Fibroblast of upper back skin (primary cell): Measurements from ENCODE around the gene IQGAP3.

Source experiments
- DNase-seq: peaks from one replicate; pipeline ENCODE4 v3.0.0-alpha.2; 2013

IQGAP3 gene

GRCh38 chr1:156493154-156493631, 79.2 kb downstream of the IQGAP3 start:
- DNase-seq, result no peak

DNA sequence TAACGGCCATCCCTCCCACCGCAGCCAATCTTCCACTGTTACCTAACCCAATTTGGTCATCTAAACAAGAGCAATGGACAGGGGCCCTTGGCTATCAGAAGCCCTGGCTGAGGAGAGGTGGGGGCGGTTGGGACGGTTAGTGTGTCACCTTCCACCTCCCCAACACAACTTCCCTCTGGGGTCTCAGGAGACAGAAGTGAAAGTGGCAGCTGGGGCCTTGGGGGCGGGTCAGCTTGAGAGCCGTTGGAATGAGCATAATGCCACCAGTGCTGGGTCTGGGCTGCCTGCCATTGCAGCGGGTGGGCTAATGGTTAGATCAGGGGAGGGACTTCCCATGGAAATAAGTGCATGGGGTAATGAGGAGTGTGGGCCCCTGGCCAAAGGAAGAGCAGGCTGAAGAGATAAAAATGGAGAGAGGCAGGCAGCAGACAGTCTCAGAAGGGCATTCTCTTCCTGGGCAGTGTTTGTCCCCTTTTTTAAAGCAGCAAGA, 79.7 kb downstream of the IQGAP3 start:
- no peak for DNase-seq

- no peak for DNase-seq
These were observed 80.3 kb downstream of the IQGAP3 start for GRCh38 chr1:156492013-156492590.

- DNase-seq, result no peak
These were observed 81.0 kb downstream of the IQGAP3 start for GRCh38 chr1:156491151-156491949.

DNA sequence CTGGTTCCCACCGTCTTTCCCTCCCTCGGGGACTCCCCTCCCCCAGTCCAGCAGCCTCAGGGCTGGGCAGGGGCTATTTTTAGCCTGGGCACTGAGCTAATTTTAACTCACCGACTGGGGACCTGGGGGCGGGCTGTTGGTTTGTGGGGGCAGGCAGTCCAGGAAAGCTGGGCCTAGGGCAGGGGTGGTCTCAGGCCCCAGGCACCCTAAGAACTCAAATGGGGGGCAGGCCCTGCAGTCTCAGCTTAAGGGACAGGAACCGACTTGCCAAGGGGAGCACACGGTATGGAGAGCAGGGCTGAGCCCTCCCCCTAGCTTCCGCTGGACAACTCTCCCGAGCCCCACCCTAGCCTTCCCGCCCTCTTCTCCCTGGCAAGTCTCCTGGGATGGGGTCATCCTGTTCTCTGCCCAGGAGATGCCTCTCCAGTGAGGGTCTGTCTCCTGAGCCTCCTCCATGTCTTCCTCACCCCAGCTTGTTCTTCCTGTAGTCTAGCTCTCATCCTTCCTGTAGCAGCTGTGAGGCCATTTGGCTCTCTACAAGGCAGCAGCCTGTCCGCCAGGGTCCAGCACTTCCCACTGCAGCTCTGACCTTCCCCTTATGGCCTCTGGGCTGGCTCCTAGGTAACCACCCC, 81.8 kb downstream of the IQGAP3 start:
- DNase-seq, result no peak

DNA sequence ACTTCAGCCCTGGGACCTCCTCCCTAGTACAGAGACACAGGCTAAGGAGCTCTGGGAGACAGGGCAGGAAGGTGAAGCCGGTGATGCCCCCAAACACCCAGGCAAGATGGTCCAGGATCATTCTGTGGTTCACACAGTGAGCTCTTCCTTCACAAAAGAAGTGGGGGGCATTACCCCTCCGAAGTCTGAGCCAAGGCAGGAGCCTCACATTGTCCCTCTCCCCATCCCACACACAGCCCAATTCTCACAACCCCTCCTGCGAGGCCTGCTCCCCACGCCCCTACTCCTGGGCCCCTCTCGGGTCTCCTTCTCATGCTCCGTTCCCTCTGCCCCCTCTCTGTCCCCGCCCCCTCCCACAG, 82.5 kb downstream of the IQGAP3 start:
- DNase-seq, result no peak

DNA sequence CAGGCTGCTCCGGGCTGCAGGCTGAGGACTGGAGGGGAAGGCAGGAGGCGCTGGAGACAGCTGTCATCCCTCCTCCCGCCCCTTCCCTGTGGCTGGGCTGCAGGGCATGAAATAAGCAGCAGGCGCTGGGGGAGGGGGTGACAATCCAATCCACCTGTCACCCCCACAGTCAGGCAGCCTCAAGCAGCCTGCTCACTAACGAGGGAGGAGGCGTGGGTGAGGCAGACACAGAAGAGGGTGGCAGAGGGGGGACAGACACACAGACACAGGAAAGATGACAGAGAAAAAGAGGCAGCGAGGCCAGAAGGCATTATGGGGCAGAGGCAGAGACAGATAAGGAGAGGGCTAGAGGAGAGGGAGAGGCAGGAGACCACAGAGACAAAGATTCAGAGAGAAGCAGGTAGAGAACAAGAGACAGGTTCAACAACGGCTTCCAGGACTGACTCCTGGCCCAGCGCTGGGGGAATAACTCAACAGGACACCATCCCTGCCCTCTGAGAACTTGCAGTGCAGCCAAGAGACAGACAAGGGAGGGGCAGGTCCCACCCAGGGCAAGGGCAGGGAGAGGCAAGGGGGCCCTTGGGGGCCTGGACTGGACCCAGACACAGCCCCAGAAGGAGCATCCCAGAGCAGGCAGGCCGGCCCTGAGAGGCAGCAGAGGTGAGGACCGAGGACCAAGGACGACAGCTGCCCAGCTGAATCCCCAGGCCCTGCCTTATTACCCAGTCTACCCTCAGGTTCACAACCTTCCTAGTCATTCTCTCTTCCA, 83.0 kb downstream of the IQGAP3 start:
- no peak for DNase-seq

DNA sequence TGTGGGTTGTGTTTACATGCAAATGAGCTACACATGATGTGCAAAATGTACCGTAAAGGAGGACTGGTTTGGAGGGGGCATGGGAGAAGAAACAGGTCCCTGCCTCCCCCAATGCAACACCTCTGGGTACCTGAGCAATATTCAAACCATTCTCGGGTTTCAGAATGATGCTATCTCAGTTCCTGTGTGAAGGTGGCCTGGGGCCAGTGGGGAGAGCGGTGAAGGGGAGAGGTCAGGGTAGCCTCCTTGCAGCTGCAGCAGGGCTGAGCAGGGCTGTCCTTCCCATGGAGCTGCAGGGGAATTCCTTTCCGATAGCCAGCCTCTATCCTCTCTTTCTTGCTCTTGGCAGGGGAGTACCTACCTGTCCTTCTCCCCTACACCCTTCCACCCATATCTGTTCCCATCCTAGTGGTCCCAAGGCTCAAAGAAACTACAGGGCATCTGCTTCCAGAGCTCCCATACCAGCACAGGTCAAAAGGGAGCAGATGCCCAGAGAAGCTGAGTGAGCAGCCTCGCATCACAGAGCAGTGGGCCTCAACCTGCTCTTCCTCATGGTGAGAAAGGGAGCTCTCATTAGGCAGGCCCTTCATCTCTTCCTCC, 83.7 kb downstream of the IQGAP3 start:
- no peak for DNase-seq

GRCh38 chr1:156487862-156488261, 84.5 kb downstream of the IQGAP3 start:
- DNase-seq, result no peak

DNA sequence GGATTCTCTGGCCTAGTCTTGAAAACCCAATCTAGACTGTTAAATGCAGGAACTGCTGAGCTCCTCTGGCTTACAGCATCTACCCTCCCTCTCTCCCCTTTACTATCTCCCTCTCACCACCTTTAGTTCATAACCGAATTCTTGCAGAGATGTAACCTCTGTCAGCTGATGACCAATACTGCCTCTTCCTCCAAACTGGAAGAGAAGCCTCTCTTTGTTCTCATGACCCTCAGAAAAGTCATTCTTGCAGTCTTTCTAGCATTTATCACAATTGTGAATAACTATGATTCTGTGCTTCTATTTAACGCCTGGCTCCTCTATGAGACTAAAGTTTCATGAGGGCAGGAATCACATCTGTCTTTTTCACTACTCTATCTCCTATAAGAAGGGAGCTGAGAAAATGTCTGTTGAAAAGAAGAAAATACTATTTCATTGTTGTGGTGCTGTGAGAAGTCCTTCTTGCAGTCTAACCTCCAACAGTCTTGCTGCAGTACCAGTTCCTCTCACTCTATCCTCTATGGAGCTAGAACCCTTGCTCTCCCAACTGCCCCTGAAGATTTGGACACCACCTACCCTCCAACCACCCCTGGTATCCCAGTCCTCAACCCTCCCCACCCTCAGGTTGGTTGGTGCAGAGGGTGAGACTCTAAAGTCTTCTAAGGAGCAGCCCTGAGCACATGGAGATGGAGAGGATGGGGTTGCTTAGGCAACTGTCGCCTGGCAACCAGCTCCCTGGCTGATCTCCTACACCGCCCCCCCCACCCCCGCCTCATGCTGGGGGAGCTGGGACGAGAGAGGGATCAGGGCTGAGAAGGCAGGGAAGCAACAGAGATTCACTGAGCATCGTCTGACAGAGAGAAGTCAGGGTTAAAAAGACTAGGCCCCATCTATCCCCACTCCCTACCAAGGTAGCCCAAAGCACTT, 85.7 kb downstream of the IQGAP3 start:
- DNase-seq, result no peak

DNA sequence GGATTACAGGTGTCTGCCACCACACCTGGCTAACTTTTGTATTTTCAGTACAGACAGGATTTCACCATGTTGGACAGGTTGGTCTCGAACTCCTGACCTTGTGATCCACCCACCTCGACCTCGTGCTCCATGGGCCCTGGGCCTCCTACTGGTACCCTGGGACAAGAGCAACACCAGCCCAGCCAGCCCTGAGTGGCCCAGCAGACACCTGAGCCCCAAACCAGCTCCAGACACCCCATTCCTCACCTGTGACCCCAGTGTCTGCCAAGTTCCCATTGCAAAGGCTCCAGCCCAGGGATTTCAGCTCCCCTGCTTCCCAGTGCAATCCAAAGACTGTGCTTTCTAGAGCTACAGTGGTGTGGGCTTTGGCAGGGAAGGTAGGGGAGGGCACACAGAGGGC, 86.4 kb downstream of the IQGAP3 start:
- no peak for DNase-seq

DNA sequence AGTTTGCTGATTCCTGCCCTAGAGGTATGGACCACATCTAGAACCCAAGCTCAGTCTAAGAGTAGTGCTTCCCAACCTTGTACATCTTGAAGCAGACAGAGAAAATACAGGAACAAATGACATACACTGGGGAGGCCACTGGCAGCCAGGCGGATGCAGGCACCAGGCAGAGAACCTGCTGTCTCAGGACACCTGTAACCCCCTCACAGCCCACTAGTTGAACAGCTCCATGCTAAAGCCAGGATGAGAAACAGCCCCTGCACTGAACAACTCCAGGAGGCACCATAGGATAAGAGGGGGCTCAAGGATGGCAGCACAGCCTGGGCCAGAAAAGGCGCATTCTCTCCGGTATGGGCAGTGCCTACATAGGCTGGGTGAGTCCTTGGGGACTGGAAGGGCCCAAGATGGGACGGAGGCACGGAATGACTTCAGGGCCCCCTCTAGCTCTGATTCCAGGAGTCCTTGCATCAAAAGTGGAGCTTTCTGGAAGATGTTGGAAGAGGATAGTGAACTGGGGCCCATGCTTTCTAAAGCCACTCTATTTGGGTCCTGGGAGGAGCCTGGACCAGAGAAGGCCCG, 87.8 kb downstream of the IQGAP3 start:
- DNase-seq, result no peak

- no peak for DNase-seq
These were observed 89.0 kb downstream of the IQGAP3 start for GRCh38 chr1:156483397-156483796.

DNA sequence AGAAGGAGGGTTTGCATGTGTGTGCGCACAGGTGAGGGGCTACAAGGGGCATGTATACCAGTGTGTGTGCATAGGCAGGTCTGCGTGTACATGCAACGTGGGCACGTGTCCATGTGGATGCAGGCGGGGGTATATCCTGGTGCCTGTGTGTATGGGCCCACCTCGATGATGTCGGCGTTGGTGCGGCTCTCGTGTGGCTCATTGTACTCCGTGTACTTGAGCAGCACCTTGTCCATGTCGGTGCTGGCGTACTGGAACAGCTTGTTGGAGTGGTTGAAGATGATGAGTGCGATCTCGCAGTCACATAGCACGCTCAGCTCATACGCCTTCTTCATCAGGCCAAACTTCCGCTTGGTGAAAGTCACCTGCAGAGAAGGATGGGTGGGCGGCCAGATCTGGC, 90.1 kb downstream of the IQGAP3 start:
- DNase-seq, result no peak

DNA sequence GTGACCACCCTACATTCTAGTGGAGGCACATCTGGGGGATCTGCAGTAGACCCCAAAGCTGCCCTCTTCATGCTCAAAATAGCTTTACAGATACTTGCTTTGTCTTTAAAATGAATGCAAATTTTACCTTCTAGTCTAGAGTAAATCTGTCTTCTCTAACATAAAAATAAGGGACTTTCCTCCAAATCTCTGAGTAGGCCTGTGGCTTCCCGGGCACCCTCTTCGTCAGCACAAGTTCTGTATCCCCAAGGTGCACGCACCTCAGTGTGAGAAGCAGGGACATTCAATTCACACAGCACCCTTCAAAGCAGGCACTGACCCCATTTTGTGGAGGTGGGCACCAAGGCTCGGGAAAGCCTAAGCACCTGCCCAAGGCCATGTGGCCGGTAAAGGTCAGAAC, 90.8 kb downstream of the IQGAP3 start:
- DNase-seq, result no peak

DNA sequence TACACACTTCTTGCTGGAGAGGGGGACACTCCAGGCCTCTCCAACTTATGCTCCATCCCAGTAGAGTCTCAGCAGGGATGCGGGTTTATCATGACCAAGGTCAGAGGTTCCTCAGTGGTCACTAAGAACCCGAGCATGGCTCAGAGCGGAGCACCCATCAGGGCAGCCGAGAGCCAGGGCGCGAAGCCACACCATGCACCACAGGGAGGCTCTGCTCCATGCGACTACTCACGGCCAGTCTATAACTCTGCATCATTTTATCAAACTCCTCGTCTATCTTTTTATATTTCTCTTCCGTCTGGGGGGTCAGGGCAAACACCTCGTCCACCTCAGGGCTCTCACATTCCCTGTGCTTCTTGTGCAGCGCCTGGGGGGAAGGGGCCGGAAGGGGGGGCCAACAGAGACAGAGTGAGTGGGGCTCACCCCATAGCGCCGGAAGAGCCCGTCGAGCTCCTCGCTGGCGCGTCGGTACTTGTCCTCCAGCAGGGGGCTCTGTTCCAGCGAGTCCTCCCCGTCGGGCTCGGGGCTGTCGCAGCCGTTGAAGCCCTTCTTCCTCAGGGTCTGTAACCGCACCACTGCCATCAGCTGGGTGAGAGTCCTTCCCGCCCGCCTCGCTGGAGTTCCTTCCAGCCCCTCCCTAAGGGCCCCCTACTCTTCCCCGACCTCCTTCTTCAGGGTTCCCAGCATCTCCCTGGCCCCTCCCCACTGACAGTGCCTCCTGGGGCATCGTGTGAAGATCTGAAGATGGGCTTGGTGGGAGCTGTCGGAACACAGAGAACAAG, 91.8 kb downstream of the IQGAP3 start:
- peak; percentile 52 for DNase-seq

DNA sequence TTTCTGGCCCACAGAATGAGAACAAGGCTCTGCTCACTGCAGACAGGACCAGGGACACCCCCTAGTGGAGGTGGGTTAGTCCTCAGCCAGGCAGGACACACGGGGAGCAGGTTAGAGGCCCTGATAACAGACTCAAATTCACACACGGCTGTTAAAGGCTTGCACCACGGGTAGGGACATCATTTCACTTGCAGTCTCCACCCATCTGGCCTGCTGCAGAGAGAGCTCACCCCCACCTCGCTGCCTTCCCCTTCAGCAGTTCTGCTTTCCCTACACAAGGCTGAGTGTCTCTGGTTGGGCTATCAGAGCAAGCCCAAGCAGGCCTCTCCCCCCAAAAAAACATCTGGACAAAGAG, 92.4 kb downstream of the IQGAP3 start:
- DNase-seq, result no peak

GRCh38 chr1:156479093-156480015, 93.0 kb downstream of the IQGAP3 start:
- no peak for DNase-seq

DNA sequence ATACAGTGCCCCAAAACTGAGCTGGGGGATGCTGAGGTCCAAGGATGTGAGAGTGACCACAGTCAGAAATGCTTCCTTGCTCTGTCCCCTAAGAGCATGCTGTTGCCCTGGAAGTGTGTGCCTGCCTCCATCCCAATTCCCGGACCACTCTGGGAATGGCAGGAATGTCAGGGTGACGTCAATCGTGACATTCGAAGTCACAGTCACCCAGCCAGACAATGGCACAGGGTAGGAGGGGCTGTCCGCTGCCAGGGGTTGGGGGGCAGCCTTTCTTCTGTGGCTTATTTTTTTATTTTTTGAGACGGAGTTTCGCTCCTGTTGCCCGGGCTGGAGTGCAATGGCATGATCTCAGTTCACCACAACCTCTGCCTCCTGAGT, 94.1 kb downstream of the IQGAP3 start:
- no peak for DNase-seq
